22Rv1 (cell line): ENCODE data around the gene GRP.

ENCODE experiments used
- ZFX ChIP-seq: fragments of 450-650 bp; IDR thresholded peaks from 2 replicates; pipeline ENCODE4 v1.6.1; 2017; ENCODE audit warnings: antibody characterized with exemption, borderline replicate concordance
- TF ChIP-seq, protein P1 (sequence below): fragments of 450-650 bp; IDR thresholded peaks from 2 replicates; pipeline ENCODE4 v1.5.1; 2017; ENCODE audit warnings: mild to moderate bottlenecking

DNA sequence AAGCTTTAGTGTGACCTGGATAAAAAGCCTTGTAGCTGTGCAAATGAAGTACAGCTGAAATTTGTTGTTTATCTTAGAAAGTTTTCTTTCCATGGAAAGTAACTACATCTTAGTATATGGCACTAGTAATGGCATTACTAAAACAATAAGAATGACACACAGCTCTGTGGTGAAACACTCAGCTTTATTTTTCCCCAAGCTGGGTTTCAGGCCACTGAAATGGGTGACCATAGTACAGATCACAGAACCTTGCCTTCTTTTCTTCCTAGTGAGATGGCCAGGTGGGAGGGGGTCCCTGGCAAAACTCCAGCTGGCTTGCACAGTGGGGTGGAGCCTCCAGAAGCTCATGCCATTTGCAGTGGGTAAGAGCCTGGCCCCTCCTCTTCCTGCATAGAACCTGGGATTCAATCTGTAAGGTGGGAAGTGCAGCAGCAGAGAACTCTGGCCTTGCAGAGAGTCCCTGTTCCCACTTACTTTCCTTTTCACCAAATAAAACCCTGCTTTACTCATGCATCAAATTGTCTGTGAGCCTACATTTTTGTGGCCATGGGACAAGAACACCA, 17.6 kb upstream of the GRP start:
- TF ChIP-seq, protein P1, sequence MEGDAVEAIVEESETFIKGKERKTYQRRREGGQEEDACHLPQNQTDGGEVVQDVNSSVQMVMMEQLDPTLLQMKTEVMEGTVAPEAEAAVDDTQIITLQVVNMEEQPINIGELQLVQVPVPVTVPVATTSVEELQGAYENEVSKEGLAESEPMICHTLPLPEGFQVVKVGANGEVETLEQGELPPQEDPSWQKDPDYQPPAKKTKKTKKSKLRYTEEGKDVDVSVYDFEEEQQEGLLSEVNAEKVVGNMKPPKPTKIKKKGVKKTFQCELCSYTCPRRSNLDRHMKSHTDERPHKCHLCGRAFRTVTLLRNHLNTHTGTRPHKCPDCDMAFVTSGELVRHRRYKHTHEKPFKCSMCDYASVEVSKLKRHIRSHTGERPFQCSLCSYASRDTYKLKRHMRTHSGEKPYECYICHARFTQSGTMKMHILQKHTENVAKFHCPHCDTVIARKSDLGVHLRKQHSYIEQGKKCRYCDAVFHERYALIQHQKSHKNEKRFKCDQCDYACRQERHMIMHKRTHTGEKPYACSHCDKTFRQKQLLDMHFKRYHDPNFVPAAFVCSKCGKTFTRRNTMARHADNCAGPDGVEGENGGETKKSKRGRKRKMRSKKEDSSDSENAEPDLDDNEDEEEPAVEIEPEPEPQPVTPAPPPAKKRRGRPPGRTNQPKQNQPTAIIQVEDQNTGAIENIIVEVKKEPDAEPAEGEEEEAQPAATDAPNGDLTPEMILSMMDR = no peak
- no peak for TF ChIP-seq ZFX
